T1000 (cell line): ENCODE results near the gene AP2M1.

Experiments
- DNase-seq: peaks from one replicate; lab custom pipeline; 2025; ENCODE audit warnings: mixed read lengths; lab: John Stamatoyannopoulos, UW

AP2M1 gene

DNA sequence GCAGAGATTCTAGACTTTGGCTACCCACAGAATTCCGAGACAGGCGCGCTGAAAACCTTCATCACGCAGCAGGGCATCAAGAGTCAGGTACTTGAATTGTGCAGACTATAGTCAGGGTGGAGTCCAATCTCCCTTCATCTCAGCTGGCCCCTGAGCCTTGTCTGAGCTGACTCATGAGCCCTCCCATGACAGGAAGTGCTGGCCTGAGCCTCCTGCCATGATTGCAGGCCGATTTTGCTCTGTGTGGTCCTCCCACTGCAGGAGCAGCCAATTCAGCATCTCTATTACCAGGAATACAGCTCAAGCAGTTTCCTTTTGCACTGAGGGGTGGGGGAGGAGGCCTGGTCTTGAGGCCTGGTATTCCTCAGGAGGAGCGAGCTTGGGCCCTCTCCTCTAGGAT is 5.5 kb downstream of the AP2M1 start:
- no peak for DNase-seq

DNA sequence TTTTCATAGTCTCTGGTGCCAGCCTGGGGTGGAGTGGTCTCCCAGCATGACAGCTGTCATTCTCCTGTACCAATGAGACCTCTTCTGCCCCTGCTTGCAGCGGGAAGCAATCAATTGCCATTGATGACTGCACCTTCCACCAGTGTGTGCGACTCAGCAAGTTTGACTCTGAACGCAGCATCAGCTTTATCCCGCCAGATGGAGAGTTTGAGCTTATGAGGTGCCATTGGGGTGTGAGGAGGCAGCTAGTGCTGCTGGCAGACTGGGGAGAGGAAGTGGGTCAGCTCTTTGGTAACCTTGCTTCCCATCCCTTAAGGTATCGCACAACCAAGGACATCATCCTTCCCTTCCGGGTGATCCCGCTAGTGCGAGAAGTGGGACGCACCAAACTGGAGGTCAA is 6.9 kb downstream of the AP2M1 start:
- DNase-seq, result no peak

DNA sequence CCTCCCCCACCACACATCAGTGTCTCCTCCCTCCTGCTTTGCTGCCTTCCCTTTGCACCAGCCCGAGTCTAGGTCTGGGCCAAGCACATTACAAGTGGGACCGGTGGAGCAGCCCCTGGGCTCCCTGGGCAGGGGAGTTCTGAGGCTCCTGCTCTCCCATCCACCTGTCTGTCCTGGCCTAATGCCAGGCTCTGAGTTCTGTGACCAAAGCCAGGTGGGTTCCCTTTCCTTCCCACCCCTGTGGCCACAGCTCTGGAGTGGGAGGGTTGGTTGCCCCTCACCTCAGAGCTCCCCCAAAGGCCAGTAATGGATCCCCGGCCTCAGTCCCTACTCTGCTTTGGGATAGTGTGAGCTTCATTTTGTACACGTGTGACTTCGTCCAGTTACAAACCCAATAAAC is 9.0 kb downstream of the AP2M1 start:
- no peak for DNase-seq

DNA sequence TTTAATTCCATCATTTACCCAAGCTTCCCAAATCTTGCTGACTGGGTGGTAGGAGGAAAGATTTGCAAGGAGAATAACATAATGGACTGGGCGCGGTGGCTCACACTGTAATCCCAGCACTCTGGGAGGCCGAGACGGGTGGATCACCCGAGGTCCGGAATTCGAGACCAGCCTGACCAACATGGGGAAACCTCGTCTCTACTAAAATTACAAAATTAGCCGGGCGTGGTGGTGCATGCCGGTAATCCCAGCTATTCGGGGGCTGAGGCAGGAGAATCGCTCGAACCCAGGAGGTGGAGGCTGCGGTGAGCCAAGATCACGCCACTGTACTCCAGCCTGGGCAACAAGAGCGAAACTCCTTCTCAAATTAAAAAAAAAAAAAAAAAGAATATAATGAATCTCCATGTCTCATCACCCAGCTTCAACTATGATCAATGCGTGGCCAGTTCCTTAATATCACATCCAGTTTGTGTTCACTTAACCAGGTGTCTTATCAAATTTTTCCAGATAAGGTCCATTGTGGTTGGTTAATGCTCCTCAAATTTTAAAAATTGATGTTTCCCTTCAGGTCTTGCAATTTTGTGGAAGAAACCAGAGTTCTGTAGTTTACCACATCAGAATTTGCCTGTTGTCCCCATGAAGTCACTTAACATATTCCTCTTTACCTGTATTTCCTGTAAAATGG is 10.0 kb downstream of the AP2M1 start:
- no peak for DNase-seq

DNA sequence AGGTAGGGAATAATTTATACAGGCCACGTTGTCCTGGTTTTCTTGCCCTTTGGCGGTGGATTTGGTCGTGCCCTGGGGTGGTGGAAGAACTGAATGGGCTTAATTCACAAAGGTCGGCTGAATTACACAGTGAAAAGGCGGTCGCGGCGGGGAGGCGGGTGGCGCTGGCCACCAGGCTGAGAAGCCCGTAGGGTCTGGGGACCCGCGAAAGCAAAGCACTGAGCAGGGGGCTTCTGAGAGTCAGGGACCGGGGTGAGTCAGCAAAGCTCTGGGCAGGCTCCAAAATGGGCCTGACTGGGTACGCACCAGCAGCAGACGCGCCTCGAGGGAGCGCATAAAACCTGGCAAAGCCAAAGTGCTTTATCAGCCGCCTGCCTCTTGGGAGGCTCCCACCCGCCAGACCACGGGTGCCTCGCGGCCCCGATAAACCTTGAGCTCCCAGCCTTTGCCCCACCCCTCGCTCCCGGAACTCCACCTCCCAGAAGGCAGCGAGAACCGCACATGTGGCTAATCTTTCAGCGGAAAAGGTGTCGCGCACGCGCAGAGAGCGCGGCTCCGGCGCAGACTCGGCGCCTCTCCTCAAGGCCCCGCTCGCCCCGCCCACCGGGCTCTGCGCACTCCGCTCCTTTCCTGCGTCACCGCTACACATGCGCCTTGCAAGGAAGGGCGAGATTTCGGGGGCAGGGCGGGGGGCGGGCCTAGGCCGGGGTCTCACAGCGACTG is 11.0 kb downstream of the AP2M1 start:
- DNase-seq, result peak; percentile 99

DNA sequence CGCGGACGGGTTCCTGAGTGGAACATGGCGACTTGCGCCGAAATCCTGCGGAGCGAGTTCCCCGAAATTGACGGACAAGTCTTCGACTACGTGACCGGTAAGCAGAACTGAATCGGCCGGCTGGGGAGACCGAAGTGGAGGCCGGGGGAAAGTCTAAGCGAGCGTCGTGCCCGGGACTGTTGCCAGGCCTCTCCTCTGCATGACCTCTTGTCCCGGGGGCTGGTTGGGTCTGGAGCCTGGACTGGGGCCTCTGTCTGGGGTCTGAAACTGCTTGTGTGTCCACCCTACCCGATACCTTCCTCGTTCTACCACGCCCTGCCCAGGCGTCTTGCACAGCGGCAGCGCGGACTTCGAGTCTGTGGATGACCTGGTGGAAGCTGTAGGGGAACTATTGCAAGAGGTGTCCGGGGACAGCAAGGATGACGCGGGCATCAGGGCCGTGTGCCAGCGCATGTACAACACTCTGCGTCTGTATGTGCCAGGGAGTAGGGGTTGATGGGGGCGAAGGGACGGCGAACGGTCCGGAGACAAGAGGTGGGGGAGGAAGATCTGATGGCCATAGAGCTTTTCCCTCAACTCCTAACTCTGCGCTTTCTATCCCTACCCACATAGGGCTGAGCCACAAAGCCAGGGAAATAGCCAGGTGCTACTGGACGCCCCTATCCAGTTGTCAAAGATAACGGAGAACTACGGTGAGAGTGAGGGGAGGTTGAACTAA is 11.7 kb downstream of the AP2M1 start, which contains the start of gene ABCF3:
ABCF3 (plus strand) TSS at position 16 of the 718 bp plus-strand sequence; CDS start at position 25, 9 bp downstream.
- DNase-seq, result no peak

DNA sequence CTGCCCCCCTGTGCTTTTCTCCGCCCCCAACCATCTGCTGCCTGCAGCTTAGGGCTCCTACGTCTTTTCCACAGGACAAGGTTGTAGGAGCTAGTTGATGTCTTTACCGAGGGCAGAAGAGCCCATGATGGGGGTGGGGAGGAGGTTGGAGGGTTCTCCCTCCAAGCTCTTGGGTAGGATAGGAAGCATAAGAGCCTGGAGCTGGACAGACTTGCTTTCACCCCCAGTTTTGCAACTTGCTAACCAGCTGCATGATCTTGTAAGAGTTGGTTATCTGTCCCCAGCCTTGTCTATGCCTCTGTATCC is 12.2 kb downstream of the AP2M1 start:
- DNase-seq, result no peak

DNA sequence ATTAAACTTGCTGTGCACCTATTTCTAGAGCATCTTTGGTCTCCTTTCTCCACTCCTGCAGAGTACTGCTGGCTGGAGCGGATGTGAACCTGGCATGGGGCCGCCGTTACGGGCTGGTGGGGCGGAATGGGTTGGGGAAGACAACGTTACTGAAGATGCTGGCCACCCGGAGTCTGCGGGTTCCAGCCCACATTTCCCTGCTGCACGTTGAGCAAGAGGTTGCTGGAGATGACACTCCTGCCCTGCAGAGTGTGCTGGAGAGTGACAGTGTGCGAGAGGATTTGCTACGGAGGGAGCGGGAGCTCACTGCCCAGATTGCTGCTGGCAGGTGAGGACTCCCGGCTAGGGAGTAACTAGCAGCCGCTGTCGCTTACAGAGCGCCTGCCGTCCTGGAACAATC is 13.4 kb downstream of the AP2M1 start:
- DNase-seq, result no peak

DNA sequence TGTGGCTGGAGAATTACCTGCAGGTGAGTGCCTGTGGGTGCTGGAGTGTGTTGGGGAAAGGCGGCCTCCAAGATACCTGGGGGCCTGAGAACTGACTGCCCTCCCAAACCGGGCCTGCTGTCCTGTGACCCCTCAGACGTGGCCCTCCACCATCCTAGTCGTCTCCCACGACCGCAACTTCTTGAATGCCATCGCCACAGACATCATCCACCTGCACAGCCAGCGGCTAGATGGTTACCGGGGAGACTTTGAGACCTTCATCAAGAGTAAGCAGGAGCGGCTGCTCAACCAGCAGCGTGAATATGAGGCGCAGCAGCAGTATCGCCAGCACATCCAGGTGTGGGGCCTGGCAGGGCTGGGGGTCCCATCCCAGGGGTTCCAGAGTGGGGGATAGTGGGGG is 14.8 kb downstream of the AP2M1 start:
- no peak for DNase-seq

DNA sequence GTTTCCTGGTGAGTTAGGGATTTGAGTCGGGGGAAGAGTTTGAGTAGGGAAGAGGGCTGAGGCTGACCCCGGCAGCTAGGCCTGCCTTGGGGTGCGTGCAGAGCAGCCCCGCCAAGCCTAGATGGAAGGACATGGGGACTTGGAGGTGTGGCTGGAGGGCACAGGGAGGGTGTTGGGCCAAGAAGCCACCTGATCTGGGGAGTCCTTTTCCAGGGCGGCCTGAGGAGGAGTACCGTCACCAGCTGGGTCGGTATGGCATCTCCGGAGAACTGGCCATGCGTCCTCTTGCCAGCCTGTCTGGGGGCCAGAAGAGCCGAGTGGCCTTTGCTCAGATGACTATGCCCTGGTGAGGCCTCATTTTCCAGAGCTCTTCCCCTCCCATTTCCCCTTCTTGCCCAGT is 18.2 kb downstream of the AP2M1 start:
- no peak for DNase-seq

DNA sequence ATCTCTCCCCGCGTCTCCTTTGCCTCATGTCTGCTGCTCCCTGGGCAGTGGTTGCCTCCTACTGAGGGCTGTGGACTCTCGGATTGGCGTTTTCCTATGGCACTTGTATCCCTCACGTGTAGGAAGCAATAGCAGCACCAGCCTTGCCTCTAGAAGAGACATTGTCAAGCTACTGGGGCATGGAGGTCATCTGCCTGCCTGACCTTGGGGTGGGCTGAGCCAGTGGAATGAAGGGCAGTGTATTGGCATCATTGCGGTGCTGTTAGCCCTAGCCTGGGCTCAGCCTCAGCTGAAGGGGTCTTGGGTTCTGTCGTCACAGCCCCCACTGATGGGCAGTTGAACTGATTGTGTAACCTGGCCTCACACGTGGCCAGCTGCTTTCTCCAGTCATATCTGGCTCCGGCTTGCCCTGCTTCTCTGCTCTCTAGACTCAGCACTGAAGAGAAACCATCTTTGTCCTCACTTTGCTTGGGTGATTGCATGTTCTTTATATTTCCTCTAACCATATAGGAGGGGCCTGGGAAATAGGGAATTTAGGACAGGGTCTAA is 19.4 kb downstream of the AP2M1 start:
- no peak for DNase-seq

DNA sequence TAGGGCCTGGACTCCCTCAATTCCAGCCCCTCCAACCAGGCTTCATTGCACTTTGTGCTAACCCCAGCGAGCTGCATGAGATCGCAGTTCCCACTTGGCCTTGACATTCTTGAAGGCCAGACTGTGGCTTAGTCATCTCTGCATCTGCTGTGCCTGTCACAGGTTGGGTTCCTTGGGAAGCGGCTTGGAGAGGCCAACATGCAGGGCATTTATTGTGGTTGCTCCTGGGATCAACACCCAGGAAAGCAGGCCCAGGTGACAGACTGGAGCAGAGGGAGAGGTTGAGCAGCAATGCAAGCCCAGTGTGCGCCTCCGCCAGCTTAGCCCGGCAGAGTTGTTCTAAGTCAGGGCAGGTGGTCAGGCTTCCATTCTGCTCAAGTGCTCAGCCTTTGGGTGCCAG is 21.9 kb downstream of the AP2M1 start:
- DNase-seq, result no peak

DNA sequence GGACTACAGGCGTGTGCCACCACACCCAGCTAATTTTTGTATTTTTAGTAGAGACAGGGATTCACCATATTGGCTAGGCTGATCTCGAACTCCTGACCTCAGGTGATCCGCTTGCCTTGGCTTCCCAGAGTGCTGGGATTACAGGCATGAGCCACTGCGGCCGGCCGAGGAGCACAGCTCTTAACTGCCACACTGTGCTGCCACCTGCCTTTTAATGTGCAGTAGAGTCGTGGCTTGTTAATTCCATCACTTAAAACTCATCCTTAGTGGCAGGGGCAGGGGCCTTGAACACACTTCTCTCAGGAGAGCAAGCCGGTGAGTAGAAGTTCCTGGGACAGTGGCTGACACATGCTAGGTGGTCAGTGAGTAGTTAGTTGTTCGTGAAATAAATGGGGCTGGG is 23.9 kb downstream of the AP2M1 start:
- no peak for DNase-seq

DNA sequence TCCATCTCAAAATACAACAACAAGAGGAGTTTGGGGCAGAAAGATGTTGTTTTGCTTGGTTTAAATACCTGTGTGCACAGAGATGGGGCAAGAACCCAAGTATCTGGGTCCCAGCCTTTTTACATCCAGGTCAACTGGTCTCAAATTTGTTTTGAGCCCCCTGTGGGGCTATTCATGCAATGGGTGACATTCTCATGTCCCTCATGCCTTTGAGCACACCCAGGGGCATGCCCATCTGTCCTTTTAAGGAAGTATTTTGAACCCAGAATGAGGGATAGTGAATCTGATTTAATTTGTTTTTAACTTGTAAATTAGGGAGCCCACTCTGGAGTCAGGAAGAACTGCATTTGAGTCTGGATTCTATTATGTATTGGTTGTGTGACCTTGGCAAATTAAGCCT is 26.2 kb downstream of the AP2M1 start:
- no peak for DNase-seq

DNA sequence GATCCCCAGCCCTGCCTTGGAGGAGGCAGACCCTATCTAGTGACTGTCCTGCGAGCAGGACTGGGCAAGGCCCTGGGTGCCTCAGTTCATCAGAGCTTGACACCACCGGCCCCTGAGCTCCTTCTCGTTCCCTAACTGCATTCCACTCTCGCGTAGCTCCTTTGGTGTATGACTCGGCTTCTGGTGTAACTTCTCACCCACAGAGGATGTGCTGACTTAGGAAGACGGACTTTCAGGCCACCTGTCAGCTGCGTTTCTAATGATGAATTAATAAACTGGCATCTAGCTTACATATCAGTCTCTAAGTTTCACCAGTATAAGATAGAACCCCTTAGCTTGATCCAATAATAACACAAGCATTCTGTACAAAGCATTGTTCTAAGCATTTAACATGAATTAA is 28.9 kb downstream of the AP2M1 start:
- no peak for DNase-seq

DNA sequence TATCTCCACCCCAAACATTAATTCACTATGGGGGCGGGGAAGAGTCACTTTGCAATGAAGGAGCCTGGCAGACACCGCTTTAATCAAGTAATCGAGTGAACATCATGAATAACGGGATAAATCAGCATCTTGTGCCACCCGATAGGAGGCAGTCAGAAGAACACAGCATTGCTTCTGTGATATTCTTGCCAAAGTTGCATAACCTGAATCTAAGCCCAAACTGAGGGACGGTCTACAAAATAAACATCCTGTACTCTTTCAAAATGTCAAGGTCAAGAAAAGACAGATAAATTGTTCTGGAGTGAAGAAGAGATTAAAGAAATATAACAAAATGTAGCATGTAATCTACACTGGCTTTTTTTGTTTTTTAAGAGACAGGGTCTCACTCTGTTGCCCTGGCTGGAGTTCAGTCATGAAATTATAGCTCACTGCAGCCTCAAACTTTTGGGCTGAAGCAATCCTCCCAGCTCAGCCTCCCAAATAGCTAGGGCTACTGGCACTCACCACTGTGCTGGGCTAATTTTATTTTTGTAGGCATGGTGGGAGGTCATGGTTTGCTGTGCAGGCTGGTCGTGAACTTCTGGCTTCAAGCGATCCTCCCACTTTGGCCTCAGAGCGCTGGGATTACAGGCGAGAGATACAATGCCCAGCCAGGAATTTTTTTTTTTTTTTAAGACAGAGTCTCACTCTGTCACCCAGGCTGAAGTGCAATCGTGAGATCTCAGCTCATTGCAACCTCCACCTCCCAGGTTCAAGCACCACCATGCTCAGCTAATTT is 34.7 kb downstream of the AP2M1 start:
- DNase-seq, result no peak

DNA sequence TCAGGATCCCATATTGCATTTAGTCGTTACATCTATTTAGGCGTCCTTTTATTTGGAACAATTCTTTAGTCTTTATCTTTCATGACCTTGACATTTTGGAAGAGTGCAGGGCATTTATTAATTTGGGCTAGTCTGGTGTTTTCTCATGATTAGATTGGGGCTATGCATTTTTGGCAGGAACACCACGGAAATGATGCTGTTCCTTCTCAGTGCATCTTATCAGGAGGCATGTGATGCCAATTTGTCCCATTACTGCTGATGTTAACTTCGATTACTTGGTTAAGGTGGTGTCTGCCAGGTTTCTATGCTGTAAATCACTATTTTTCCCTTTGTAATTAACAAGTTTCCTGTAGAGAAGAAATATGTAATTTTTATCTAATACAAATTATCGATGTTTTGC is 36.6 kb downstream of the AP2M1 start:
- no peak for DNase-seq

DNA sequence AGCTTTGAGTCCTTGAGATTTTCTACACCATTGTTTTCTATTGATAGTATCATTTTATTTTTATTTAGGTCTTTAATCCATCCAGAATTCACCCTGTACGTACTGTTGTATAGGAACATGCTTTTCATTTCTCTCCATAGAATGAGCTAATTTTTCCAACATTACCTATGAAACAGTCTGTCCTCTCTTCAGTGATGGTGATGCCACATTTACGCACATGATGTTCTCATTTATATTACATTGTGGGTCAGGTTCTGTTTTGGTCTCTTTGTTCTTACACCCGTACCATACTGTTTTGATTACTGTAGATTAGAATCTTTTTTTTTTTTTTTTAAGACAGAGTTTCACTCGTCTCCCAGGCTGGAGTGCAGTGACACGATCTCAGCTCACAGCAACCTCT is 37.1 kb downstream of the AP2M1 start:
- DNase-seq, result no peak

DNA sequence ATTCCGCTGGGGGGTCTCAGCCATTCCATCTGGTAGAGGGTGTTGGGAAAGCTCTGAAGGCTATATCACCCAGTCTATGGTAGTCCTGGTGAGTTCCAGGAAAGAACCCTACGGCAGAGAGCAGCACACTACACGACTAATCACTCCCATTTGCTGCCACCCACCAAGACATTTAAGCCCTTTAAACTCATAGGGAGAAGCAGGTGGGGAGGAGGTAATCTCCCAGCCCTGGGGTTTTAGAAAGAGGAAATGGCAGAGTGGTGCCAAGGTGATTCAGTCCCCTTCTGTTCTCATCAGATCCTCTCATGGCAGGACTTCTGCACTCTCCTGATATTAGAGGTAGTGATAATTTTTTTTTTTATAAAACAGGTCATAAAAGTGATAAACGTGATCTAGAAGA is 44.2 kb downstream of the AP2M1 start:
- DNase-seq, result no peak

DNA sequence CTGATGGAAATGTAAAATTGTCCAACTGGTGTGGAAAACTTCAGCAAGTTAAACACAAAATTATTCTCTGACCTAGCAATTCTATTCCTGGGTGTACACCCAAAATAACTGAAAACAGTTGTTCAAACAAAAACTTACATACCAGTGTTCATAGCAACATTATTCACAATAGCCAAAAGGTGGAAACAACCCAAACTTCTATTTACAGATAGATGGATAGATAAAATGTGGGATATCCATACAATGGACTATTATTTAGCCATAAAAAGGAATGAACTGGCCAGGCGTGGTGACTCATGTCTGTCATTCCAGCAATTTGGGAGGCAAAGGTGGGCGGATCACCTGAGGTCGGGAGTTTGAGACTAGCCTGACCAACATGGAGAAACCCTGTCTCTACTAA is 47.9 kb downstream of the AP2M1 start:
- no peak for DNase-seq

DNA sequence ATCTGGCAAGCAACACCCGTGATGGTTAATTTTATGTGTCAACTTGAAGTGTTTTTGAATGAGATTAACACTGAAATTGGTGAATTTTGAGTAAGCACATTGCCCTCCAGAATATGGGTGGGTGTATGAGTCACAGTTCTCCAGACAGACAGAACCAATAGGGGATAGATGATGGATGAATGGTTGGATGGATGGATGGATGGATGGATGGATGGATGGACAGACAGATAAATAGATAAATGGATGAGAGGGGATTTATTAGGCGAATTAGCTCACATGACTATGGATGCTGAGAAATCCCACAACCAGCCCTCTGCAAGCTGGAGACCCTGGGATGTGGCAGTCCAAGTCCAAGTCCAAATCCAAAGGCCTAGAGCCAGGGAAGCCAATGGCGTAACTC is 49.3 kb downstream of the AP2M1 start:
- DNase-seq, result no peak

DNA sequence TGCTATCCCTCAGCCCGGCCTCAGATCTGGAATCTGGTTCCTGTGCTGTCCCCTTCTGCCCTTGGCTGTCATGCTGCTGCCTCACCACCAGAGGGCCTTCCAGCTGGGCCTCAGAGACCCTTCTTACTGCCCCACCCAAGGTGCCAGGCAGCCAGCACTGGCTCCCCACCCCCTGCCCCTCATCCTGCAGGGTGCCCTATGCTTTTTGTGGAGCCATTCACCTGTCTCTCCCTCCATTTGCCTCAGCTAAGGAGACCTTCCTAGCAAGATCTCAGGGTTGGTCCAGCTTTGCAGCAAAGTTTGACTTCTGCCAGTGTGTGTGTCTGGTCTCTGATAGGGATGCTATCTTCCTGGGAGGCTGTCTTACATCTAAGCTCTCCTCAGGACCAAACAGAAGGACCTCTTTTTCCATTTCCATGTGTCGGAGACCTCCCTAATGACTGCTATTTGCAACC is 52.9 kb downstream of the AP2M1 start:
- no peak for DNase-seq
